Suppressor macrophage treated with lipopolysaccharide for 1 hour (primary cell): ENCODE results near the gene SMC6.
A peak's percentile ranks its signal among the peaks of the same experiment; 100 is the strongest.

ENCODE experiments used
- DNase-seq, 3 donors: peaks; one replicate each; pipeline ENCODE4 v3.0.0-alpha.2; 2020 to 2022

Gene SMC6

GRCh38 chr2:17646081-17646554 is 107.5 kb downstream of the SMC6 start:
- peak; percentile 75 to 92 (median 88) for DNase-seq

- DNase-seq: peak; percentile 50 to 59 (median 51)
These were observed 108.5 kb downstream of the SMC6 start for GRCh38 chr2:17644997-17645720.

- peak; percentile 82 to 93 (median 91) for DNase-seq
These were observed 110.5 kb downstream of the SMC6 start for GRCh38 chr2:17643031-17643615.

- DNase-seq: peak in 2 of 3 donors; percentile 13 to 26
These were observed 113.2 kb downstream of the SMC6 start for GRCh38 chr2:17640406-17640805.

- no peak for DNase-seq
These were observed 115.3 kb downstream of the SMC6 start for GRCh38 chr2:17638196-17638743.

- DNase-seq: no peak
These were observed 116.3 kb downstream of the SMC6 start for GRCh38 chr2:17637131-17637906.

GRCh38 chr2:17636257-17636656 is 117.4 kb downstream of the SMC6 start:
- DNase-seq: no peak

GRCh38 chr2:17634997-17635396 is 118.6 kb downstream of the SMC6 start:
- DNase-seq: no peak

GRCh38 chr2:17630089-17630488 is 123.5 kb downstream of the SMC6 start:
- DNase-seq: no peak

- no peak for DNase-seq
These were observed 125.0 kb downstream of the SMC6 start for GRCh38 chr2:17628349-17629261.

- no peak for DNase-seq
These were observed 126.2 kb downstream of the SMC6 start for GRCh38 chr2:17627434-17627833.

- no peak for DNase-seq
These were observed 126.6 kb downstream of the SMC6 start for GRCh38 chr2:17626986-17627385.

GRCh38 chr2:17625446-17625845 is 128.2 kb downstream of the SMC6 start:
- DNase-seq: no peak

GRCh38 chr2:17621781-17622180 is 131.8 kb downstream of the SMC6 start:
- no peak for DNase-seq

GRCh38 chr2:17620841-17621240 is 132.8 kb downstream of the SMC6 start:
- no peak for DNase-seq

GRCh38 chr2:17620280-17620679 is 133.3 kb downstream of the SMC6 start:
- no peak for DNase-seq

GRCh38 chr2:17617955-17618354 is 135.7 kb downstream of the SMC6 start:
- DNase-seq: no peak

GRCh38 chr2:17617516-17617915 is 136.1 kb downstream of the SMC6 start:
- DNase-seq: no peak

- DNase-seq: no peak
These were observed 137.2 kb downstream of the SMC6 start for GRCh38 chr2:17616405-17616804.

GRCh38 chr2:17615728-17616351 is 137.8 kb downstream of the SMC6 start:
- no peak for DNase-seq

GRCh38 chr2:17615147-17615546 is 138.5 kb downstream of the SMC6 start:
- DNase-seq: no peak
